Measurements from ENCODE around the gene ADAMTS15. TPM values are rescaled to one million over a fixed set of nuclear protein-coding genes. Genes with fewer than 3 reads are reported as not detected.

ADAMTS15 gene
- total RNA-seq, 2 experiments from 2014 or later: not detected

DNA sequence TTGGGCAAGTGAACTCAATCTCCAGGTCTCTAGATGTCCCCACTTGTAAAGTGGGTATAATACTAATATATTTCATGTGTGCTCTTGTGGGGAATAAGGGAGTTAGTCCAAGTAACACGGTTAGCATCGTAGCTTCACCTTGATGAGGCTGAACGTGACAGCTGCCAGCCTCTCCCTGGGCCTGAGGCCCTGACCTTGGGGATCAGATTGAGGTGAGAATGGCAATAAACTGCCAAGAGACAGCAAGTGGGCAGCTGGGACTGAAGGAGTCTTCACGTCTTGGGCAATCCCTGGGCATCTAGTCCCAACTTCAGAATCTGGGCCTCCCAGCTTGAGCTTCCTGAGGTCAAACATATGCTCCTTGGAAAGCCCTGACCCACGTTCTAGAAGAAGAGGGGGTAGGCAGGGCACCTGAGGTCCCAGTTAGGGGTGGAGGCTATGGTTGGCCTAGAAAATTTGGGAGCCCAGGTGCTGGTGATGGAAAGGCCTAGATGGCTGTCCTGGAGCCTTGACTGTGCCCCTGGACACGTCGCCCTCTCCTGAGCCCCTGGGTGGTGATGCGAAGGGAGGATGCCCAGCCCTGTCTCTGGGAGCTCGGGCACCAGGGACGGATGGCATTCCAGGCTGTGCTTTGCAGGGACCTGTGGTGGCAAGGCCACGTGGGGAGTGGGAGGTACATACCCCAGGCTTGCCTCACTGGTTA is 23.4 kb downstream of the ADAMTS15 start:
- H3K36me3 Mint-ChIP-seq (ENCODE audit: low read depth): no peaks in the 10 kb centered on the region
- H3K4me3 Mint-ChIP-seq: no peak overlapping the region
- H3K27me3 Mint-ChIP-seq (ENCODE audit: low read depth): no peaks in the 10 kb centered on the region
- intact Hi-C loops (cut with micrococcal nuclease): no loop called here
- no peak for DNase-seq
- H3K4me1 Mint-ChIP-seq (ENCODE audit: low read depth): no peaks in the 10 kb centered on the region
- H3K27ac Mint-ChIP-seq: no peak overlapping the region
- no peaks in the 10 kb centered on the region for H3K9me3 Mint-ChIP-seq
- CTCF ChIA-PET: no interaction called here

DNA sequence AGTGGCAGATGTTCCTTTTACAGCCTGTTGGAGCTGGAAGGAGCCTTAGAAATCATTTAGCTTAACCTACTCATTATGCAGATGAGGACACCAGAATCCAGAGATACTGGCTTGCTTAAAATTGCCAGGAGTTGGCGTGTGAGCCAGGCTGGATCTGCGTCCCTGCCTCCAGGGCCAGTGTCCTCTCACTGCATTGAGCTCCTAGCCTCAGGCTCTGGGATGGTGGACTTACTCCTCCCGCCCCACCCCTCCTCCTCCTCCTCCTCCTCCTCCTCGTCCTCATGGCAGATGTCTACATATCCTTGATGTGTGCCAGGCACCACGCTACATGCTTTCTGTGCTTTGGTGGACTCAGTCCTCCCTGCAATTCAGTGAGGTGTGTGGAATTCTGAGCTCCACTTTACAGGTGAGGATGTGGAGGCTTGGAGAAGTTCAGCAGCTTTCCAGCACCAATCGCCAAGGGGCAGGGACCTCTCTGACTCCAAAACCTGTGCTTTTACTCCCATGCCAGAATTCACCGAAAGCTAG is 24.1 kb downstream of the ADAMTS15 start:
- H3K9me3 Mint-ChIP-seq: no peaks in the 10 kb centered on the region
- no peak overlapping the region for H3K4me3 Mint-ChIP-seq
- intact Hi-C loops (cut with micrococcal nuclease): no loop called here
- CTCF ChIA-PET: no interaction called here
- no peaks in the 10 kb centered on the region for H3K4me1 Mint-ChIP-seq (ENCODE audit: low read depth)
- H3K27ac Mint-ChIP-seq: no peak overlapping the region
- H3K27me3 Mint-ChIP-seq (ENCODE audit: low read depth): no peaks in the 10 kb centered on the region
- no peak for DNase-seq
- H3K36me3 Mint-ChIP-seq (ENCODE audit: low read depth): no peaks in the 10 kb centered on the region

GRCh38 chr11:130473056-130473794 is 24.8 kb downstream of the ADAMTS15 start:
- intact Hi-C loops (cut with micrococcal nuclease): no loop called here
- CTCF ChIA-PET: no interaction called here
- Mint-ChIP-seq H3K27ac (no peak overlapping the region), H3K4me1 (ENCODE audit: low read depth) (no peaks in the 10 kb centered on the region), H3K36me3 (ENCODE audit: low read depth) (no peaks in the 10 kb centered on the region), H3K9me3 (no peaks in the 10 kb centered on the region), H3K27me3 (ENCODE audit: low read depth) (no peaks in the 10 kb centered on the region), H3K4me3 (no peak overlapping the region)
- DNase-seq: no peak

- Mint-ChIP-seq H3K4me1 (ENCODE audit: low read depth) (no peaks in the 10 kb centered on the region), H3K27ac (no peak overlapping the region), H3K27me3 (ENCODE audit: low read depth) (no peaks in the 10 kb centered on the region), H3K4me3 (no peak overlapping the region), H3K36me3 (ENCODE audit: low read depth) (no peaks in the 10 kb centered on the region), H3K9me3 (no peaks in the 10 kb centered on the region)
- intact Hi-C loops (cut with micrococcal nuclease): no loop called here
- DNase-seq: no peak
- CTCF ChIA-PET: no interaction called here
These were observed 25.4 kb downstream of the ADAMTS15 start for GRCh38 chr11:130473795-130474377.

DNA sequence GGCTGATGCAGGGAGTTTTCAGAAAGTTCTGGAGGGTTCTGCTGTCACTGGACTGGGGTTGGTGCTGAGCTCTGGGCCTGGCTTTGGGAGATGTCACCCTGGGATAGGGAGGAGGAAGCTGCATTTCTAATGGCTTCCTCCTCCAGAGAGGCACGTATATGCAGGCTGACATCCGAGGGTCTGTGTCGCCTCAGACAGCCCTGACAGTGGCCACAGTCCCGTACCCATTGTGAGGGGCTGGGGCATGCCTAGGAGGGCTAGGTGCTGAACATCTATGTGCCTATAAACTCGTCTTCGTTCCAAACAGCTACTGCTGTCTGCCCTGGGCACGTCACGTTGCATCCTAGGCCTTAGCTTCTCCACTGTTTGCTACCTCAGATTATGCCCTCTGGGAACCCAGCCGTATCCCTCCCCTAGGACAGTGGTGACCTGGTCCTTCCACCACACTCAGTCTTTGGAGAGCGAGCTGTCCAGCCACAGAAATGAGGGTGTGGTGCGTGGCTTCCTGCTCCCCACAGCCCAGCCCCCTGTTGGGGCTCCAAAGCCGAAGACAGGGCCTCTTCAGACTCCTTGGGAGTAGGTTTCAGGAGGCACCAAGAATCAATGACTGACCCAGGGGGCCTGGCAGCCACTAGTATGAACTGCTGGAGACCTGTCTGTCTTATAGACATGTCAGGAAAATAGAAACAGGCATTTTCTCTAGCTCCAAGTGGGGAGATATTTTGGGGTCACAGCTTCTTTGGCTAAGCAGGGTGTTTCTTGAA is 26.4 kb downstream of the ADAMTS15 start:
- H3K9me3 Mint-ChIP-seq: no peaks in the 10 kb centered on the region
- H3K4me3 Mint-ChIP-seq: no peak overlapping the region
- no peaks in the 10 kb centered on the region for H3K27me3 Mint-ChIP-seq (ENCODE audit: low read depth)
- H3K27ac Mint-ChIP-seq: no peak overlapping the region
- H3K4me1 Mint-ChIP-seq (ENCODE audit: low read depth): no peaks in the 10 kb centered on the region
- CTCF ChIA-PET: no interaction called here
- H3K36me3 Mint-ChIP-seq (ENCODE audit: low read depth): no peaks in the 10 kb centered on the region
- DNase-seq: no peak
- intact Hi-C loops (cut with micrococcal nuclease): no loop called here

DNA sequence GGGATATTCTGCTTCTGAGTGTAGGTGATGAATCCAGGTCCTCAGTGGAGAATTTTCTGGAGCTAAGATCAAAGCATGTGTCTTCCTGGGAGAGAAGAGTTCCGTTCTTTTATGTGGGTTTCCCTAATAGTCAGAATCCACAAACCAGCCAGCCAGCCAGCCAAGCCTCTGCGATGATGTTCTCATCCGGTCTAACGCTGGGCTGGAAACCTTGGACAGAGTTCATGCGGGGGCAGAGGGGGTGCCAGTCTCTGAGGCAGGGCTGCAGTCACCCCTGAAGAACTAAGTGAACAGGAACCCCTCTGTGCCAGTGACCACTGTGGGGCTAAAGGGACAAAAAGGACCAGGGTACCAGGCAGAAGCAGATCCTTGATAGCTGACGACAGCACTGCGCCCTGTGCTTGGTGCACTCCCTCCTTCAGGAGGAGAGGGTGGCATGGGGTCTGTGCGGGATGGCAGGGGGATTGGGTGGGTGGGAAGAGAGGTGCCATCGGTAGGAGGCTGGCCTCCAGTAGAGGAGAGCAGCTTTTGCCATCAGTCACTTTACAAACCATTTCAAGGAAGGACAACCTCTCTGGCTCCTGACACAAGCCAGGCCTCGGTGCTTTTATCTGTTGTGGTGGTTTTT is 27.1 kb downstream of the ADAMTS15 start:
- Mint-ChIP-seq H3K27ac (no peak overlapping the region), H3K4me3 (no peak overlapping the region), H3K36me3 (ENCODE audit: low read depth) (no peaks in the 10 kb centered on the region), H3K9me3 (no peaks in the 10 kb centered on the region), H3K27me3 (ENCODE audit: low read depth) (no peaks in the 10 kb centered on the region), H3K4me1 (ENCODE audit: low read depth) (no peaks in the 10 kb centered on the region)
- CTCF ChIA-PET: no interaction called here
- intact Hi-C loops (cut with micrococcal nuclease): no loop called here
- no peak for DNase-seq

- no peak overlapping the region for H3K27ac Mint-ChIP-seq
- H3K4me3 Mint-ChIP-seq: no peak overlapping the region
- H3K4me1 Mint-ChIP-seq (ENCODE audit: low read depth): no peaks in the 10 kb centered on the region
- no peaks in the 10 kb centered on the region for H3K9me3 Mint-ChIP-seq
- no peaks in the 10 kb centered on the region for H3K36me3 Mint-ChIP-seq (ENCODE audit: low read depth)
- DNase-seq: no peak
- CTCF ChIA-PET: no interaction called here
- H3K27me3 Mint-ChIP-seq (ENCODE audit: low read depth): no peaks in the 10 kb centered on the region
- intact Hi-C loops (cut with micrococcal nuclease): no loop called here
These were observed 27.9 kb downstream of the ADAMTS15 start for GRCh38 chr11:130476200-130476921.

DNA sequence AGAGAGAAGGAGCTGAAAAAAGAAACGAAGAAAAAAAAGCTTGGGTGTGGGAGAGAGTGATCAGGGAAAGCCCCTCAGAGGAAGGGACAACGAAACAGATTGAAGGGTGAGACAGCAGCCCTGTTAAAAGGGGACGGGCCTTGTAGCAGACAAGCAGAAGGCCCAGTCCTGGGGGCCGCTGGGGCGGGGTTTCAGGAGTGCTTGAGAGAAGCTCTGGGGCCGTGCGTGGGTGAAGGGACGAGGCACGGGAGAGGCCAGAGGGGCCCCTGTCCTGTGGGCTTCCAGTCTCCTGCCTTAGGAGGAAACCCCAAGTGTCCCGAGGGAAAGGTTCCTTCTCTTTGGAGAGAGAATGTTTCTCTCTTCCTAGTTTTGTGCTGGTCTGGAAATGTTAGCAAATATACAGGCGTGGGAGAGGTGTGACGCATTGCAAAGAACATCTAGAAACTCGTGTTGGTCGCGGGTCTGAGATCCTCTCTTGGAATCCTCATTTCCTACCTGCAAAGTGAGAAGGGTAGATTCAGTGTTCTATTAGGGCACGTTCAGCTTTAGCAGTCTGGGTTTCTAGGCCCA is 28.6 kb downstream of the ADAMTS15 start:
- Mint-ChIP-seq H3K4me1 (ENCODE audit: low read depth) (no peaks in the 10 kb centered on the region), H3K36me3 (ENCODE audit: low read depth) (no peaks in the 10 kb centered on the region), H3K4me3 (no peak overlapping the region), H3K9me3 (no peaks in the 10 kb centered on the region), H3K27me3 (ENCODE audit: low read depth) (no peaks in the 10 kb centered on the region), H3K27ac (no peak overlapping the region)
- intact Hi-C loops (cut with micrococcal nuclease): no loop called here
- CTCF ChIA-PET: no interaction called here
- DNase-seq: no peak

GRCh38 chr11:130477586-130478203 is 29.2 kb downstream of the ADAMTS15 start:
- H3K27ac Mint-ChIP-seq: no peak overlapping the region
- H3K27me3 Mint-ChIP-seq (ENCODE audit: low read depth): no peaks in the 10 kb centered on the region
- no peak overlapping the region for H3K4me3 Mint-ChIP-seq
- intact Hi-C loops (cut with micrococcal nuclease): no loop called here
- DNase-seq: no peak
- H3K36me3 Mint-ChIP-seq (ENCODE audit: low read depth): no peaks in the 10 kb centered on the region
- no peaks in the 10 kb centered on the region for H3K4me1 Mint-ChIP-seq (ENCODE audit: low read depth)
- no peaks in the 10 kb centered on the region for H3K9me3 Mint-ChIP-seq
- CTCF ChIA-PET: no interaction called here

- intact Hi-C loops (cut with micrococcal nuclease): no loop called here
- DNase-seq: no peak
- Mint-ChIP-seq H3K9me3 (no peaks in the 10 kb centered on the region), H3K4me3 (no peak overlapping the region), H3K36me3 (ENCODE audit: low read depth) (no peaks in the 10 kb centered on the region), H3K4me1 (ENCODE audit: low read depth) (no peaks in the 10 kb centered on the region), H3K27ac (no peak overlapping the region), H3K27me3 (ENCODE audit: low read depth) (no peaks in the 10 kb centered on the region)
- CTCF ChIA-PET: no interaction called here
These were observed 29.8 kb downstream of the ADAMTS15 start for GRCh38 chr11:130478204-130478701.

- CTCF ChIA-PET: no interaction called here
- H3K27me3 Mint-ChIP-seq (ENCODE audit: low read depth): no peaks in the 10 kb centered on the region
- no peaks in the 10 kb centered on the region for H3K9me3 Mint-ChIP-seq
- H3K36me3 Mint-ChIP-seq (ENCODE audit: low read depth): no peaks in the 10 kb centered on the region
- intact Hi-C loops (cut with micrococcal nuclease): no loop called here
- no peak for DNase-seq
- no peak overlapping the region for H3K4me3 Mint-ChIP-seq
- no peaks in the 10 kb centered on the region for H3K4me1 Mint-ChIP-seq (ENCODE audit: low read depth)
- no peak overlapping the region for H3K27ac Mint-ChIP-seq
These were observed 30.4 kb downstream of the ADAMTS15 start for GRCh38 chr11:130478881-130479280.

All from activated naive CD4-positive, alpha-beta T cell treated with anti-CD3 and anti-CD28 coated beads for 36 hours (primary cell).